Stomach (tissue), 9 donors: Measurements from ENCODE around the gene COL4A1. TPM values are rescaled to one million over a fixed set of nuclear protein-coding genes. Genes with fewer than 3 reads are reported as not detected.

ENCODE experiments used
- DNase-seq, 2 donors: peaks; one replicate each; pipeline versions ENCODE4 v3.0.0 to v3.0.0-alpha.2; 2013 to 2019
- H3K27ac ChIP-seq, 5 donors: fragments of 200-600 bp in 4 of 5; sonication (generic) in 4 of 5; one replicate each; pipeline ENCODE4 v1.5.1; 2013 to 2019; ENCODE audit warnings: mild to moderate bottlenecking in 1 of 5, moderate library complexity in 1 of 5
- H3K27me3 ChIP-seq, 3 donors: fragments of 200-600 bp; sonication (generic); one replicate each; pipeline ENCODE4 v1.5.1; 2017 to 2019; ENCODE audit warnings: mixed run types in 1 of 3
- H3K36me3 ChIP-seq, 4 donors: fragments of 200-600 bp; sonication (generic); 1 replicate in 3 of 4; 2 replicates in 1 of 4; pipeline ENCODE4 v1.5.1; 2016 to 2019
- H3K4me1 ChIP-seq, 4 donors: fragments of 200-600 bp; sonication (generic); one replicate each; pipeline ENCODE4 v1.5.1; 2016 to 2019
- H3K4me3 ChIP-seq, 4 donors: fragments of 200-600 bp; sonication (generic) in 3 of 4; one replicate each; pipeline ENCODE4 v1.5.1; 2016 to 2019; ENCODE audit warnings: mild to moderate bottlenecking in 1 of 4
- H3K9me3 ChIP-seq, 4 donors: fragments of 200-600 bp; sonication (generic); one replicate each; pipeline ENCODE4 v1.5.1; 2016 to 2019
- EP300 ChIP-seq: sonication (generic); formaldehyde crosslinking; IDR thresholded peaks from one replicate; pipeline ENCODE4 v1.6.1; 2017; ENCODE audit warnings: antibody characterized with exemption
- POLR2A ChIP-seq, 4 donors: fragments of 450-650 bp; IDR thresholded peaks; one replicate each; pipeline ENCODE4 v1.6.1; 2016; ENCODE audit warnings: antibody characterized with exemption in 4 of 4, control low read depth in 2 of 4, mild to moderate bottlenecking in 1 of 4, moderate library complexity in 1 of 4
- POLR2AphosphoS5 ChIP-seq, 3 donors: sonication (generic); formaldehyde crosslinking; IDR thresholded peaks; one replicate each; pipeline ENCODE4 v1.6.1; 2016; ENCODE audit warnings: antibody characterized with exemption in 3 of 3
- WGBS, 5 donors: extraction: QIAGEN DNeasy Blood & Tissue Kit in 3 of 5; methylation state at CpG; one replicate each; pipeline versions ENCODE4 v1.1.5 to v1.1.7; 2013 to 2018; 5-methylcytosine and 5-hydroxymethylcytosine counted together
- intact Hi-C: fragments of 100-400 bp; cut with DNase I; formaldehyde crosslinking; loops from one replicate; pipeline ENCODE4 v1.15.1; 2023; ENCODE audit warnings: low total_unique reads
- polyA plus RNA-seq, 3 donors: library from polyadenylated mRNA; stranded (reverse); fragments of 200-250 nt; gene quantifications; one replicate each; pipeline ENCODE4 v1.2.3, GENCODE V29; 2013
- total RNA-seq, 5 donors: library from RNA; depleted of rRNA; stranded (reverse); fragments of >200 nt; gene quantifications; one replicate each; pipeline versions ENCODE4 v1.1.0 to v1.2.3, GENCODE V29; 2014 to 2016
- TF ChIP-seq, protein P1 (sequence below), 7 experiments: fragments of 450-650 bp in 4 of 7; fragments of 200-600 bp in 3 of 7; sonication (generic) in 3 of 7; IDR thresholded peaks; one replicate each; pipeline ENCODE4 v1.5.1; 2016 to 2019; ENCODE audit warnings: antibody characterized with exemption in 7 of 7, control low read depth in 2 of 7, mild to moderate bottlenecking in 1 of 7
- donor health status: healthy with polysubstance abuse.
- donor health status: Bipolar disorder and iron deficiency.
- donor health status: healthy.

COL4A1 gene
- total and polyA plus RNA-seq, 8 donors = 18.8 to 798 (median 133) TPM

DNA sequence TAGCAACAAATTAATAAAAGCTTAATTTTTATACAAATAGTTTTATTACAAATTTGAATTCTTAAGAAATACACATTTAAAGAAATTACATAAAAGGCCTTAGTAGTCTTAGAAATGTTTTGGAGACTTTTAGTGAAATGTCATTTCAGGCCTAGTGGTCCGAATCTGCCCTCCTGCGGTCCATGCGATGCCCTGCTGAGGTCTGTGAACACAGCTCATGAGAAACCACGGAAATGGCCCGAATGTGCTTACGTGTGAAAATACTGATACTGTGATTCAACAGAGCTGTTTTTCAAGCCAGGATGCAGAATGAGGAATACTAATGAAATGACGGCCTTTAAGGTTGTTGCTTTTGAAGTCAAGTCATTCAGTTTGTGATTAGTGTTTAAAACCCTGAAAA, 157.9 kb downstream of the COL4A1 start:
- no peaks in the 10 kb centered on the region for H3K27me3 ChIP-seq
- H3K36me3 ChIP-seq = peaks cover 0 to 76% (median 63%) of the 10 kb centered on the region in 4 donors
- intact Hi-C loops = no loop called here
- TF ChIP-seq EP300 (no peak), POLR2A (IDR thresholded peaks at IDR 0.05) (no peak), POLR2AphosphoS5 (IDR thresholded peaks at IDR 0.05) (no peak)
- TF ChIP-seq, protein P1, sequence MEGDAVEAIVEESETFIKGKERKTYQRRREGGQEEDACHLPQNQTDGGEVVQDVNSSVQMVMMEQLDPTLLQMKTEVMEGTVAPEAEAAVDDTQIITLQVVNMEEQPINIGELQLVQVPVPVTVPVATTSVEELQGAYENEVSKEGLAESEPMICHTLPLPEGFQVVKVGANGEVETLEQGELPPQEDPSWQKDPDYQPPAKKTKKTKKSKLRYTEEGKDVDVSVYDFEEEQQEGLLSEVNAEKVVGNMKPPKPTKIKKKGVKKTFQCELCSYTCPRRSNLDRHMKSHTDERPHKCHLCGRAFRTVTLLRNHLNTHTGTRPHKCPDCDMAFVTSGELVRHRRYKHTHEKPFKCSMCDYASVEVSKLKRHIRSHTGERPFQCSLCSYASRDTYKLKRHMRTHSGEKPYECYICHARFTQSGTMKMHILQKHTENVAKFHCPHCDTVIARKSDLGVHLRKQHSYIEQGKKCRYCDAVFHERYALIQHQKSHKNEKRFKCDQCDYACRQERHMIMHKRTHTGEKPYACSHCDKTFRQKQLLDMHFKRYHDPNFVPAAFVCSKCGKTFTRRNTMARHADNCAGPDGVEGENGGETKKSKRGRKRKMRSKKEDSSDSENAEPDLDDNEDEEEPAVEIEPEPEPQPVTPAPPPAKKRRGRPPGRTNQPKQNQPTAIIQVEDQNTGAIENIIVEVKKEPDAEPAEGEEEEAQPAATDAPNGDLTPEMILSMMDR (IDR thresholded peaks at IDR 0.05) = no peak
- H3K27ac ChIP-seq = no peak overlapping the region
- WGBS, 5 donors = 90 to 94% (median 93%) methylated on average over 7 of the region's 7 CpGs
- no peak for DNase-seq
- H3K9me3 ChIP-seq = no peaks in the 10 kb centered on the region
- no peaks in the 10 kb centered on the region for H3K4me1 ChIP-seq
- no peak overlapping the region for H3K4me3 ChIP-seq

DNA sequence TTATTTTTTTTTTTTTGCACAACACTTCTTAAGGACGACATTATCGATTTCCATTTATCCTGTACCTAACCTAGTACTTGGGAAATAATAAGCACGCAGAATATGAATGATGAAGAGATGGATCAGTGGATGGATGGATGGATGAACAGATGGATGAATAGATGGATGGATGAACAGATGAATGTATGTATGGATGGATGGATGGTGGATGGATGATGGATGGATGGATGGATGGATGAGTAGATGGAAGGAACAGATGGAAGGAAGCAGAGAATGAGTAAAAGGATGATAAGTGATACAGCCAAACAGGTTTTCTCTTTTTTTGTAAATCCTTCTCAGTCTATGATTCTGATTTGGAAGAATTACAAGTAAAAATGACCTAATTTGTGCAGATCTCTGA, 166.9 kb downstream of the COL4A1 start:
- Histone ChIP-seq H3K27me3 (no peaks in the 10 kb centered on the region), H3K4me1 (peaks cover 4 to 23% (median 17%) of the 10 kb centered on the region in 4 donors), H3K4me3 (no peak overlapping the region), H3K27ac (no peak overlapping the region), H3K36me3 (no peaks in the 10 kb centered on the region), H3K9me3 (no peaks in the 10 kb centered on the region)
- no peak for DNase-seq
- 85 to 96% (median 91%) methylated on average over 3 of the region's 3 CpGs for WGBS, 5 donors
- intact Hi-C loops = no loop called here
- TF ChIP-seq POLR2A (IDR thresholded peaks at IDR 0.05) = no peak
- TF ChIP-seq, protein P1 (IDR thresholded peaks at IDR 0.05) = no peak
- TF ChIP-seq EP300 = no peak
- no peak for TF ChIP-seq POLR2AphosphoS5 (IDR thresholded peaks at IDR 0.05)

DNA sequence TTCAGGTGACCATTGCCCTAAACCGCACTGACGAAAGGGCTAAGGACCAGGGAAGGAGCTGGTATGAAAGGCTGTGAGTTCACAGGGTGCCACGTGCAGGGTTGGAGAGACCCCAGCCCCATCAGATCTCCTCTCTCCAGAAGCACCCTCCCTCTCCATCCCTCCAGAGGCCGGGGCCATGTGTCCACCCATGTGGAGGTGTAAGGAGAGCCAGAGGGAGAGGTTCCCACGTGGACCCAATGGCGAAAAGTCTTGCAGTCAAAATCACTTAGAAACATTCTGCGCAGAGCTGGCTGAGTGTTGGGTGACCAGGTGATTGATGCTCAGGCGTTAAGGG, 168.3 kb downstream of the COL4A1 start:
- no peak for DNase-seq
- intact Hi-C loops = no loop called here
- Histone ChIP-seq H3K27me3 (no peaks in the 10 kb centered on the region), H3K4me3 (peak overlapping the region; percentile 56 to 66 (median 59)), H3K4me1 (peaks cover 4 to 23% (median 17%) of the 10 kb centered on the region in 4 donors), H3K27ac (peak overlapping the region in 4 of 5 donors; percentile 13 to 86 (median 73)), H3K9me3 (no peaks in the 10 kb centered on the region), H3K36me3 (no peaks in the 10 kb centered on the region)
- 18 to 32% (median 22%) methylated on average over 8 of the region's 8 CpGs for WGBS, 5 donors
- TF ChIP-seq POLR2AphosphoS5 (IDR thresholded peaks at IDR 0.05) = no peak
- TF ChIP-seq, protein P1 (IDR thresholded peaks at IDR 0.05) = no peak
- TF ChIP-seq POLR2A (IDR thresholded peaks at IDR 0.05) = no peak
- TF ChIP-seq EP300 = no peak

DNA sequence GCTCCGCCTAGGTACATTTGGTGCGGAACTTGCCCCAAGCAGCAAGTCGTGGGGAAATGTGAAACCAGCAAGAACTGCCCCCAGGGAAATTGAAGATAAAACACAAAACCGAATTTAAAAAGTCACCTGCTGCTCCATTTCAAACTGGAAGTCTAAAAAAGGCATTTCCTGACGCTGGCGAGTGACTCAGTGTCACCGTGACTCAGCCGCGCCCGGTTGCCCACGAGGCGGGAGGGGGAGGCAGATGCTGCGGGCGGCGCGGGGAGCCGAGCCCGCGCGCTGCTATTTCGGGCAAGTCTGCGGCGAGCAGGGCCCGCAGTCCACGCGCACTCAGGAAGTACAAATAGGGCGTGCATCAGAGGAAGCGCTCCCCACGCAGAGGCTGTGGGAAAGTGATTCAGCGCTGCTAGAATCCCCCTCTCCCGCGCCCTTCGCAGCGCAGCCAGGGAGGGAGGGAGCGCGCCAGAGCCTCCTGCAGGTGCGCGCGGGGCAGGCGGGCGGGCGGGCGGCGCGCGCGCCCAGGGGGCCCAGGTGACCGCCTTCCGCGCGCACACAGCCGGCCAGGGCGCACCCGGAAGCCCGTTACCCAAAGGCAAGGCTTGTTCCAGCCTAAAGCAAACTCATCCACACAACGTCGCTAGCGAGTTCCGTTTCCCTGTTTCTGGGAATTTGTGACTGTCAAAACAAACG, 168.8 kb downstream of the COL4A1 start:
- no peaks in the 10 kb centered on the region for H3K9me3 ChIP-seq
- 0 to 1% (median 0%) methylated on average over 25 to 60 of the region's 60 CpGs for WGBS, 5 donors
- no peaks in the 10 kb centered on the region for H3K27me3 ChIP-seq
- intact Hi-C loops = no loop called here
- DNase-seq = peak; percentile 55 to 86
- H3K36me3 ChIP-seq = no peaks in the 10 kb centered on the region
- H3K4me1 ChIP-seq = peaks cover 4 to 23% (median 17%) of the 10 kb centered on the region in 4 donors
- peak overlapping the region; percentile 21 to 86 (median 72) for H3K27ac ChIP-seq
- TF ChIP-seq, protein P1 (IDR thresholded peaks at IDR 0.05) = no peak
- TF ChIP-seq POLR2A (IDR thresholded peaks at IDR 0.05) (no peak), POLR2AphosphoS5 (IDR thresholded peaks at IDR 0.05) (peak; percentile 30 to 55 (median 48)), EP300 (peak; percentile 58)
- peak overlapping the region; percentile 56 to 66 (median 59) for H3K4me3 ChIP-seq
